ENCODE results near the gene KRT84.

DNA sequence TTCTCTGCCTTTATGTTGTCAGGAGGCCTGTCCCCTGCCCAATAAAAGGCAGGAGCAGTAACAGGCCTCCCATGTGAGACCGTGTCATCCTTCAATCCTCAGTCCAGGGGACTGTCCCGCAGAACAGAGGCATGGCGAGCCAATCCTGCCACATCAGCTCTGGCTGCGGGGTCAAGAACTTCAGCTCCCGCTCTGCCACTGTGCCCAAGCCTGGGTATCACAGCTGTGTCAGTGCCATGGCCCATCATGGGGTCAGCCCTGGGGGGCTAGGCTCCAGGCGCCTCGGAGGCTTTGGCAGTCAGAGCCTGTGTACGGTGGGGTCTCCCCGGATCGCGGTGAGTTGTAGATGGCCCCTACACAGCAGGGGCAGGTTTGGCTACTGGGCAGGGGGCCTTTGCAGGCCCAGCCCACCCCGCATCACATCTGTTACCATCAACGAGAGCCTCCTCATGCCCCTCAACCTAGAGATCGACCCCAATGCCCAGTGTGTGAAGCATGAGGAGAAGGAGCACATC, 44.3 kb downstream of the KRT84 start:
- TF ChIP-seq POLR2A (IDR thresholded peaks at IDR 0.05; ENCODE audit: low read depth, low read length) = no peak
- TF ChIP-seq TAF1 (IDR thresholded peaks at IDR 0.05; ENCODE audit: borderline replicate concordance, low read depth, low read length) = no peak
- TF ChIP-seq POLR2AphosphoS5 (IDR thresholded peaks at IDR 0.05; ENCODE audit: low read depth, low read length) = no peak
